Left kidney (tissue), 2 donors: ENCODE data around the gene ZNF648. TPM values are rescaled to one million over a fixed set of nuclear protein-coding genes. Genes with fewer than 3 reads are reported as not detected.
"Not testable (repeated sequence)": the region's sequence is repeated elsewhere in the genome, so short reads cannot be mapped to it uniquely, and the experiment has no call there.

Experiments used
- DNase-seq: peaks from one replicate; pipeline ENCODE4 v3.0.0-alpha.2; 2013
- polyA plus RNA-seq: library from polyadenylated mRNA; unstranded; fragments of 120-200 nt; gene quantifications from one replicate; pipeline ENCODE4 v1.2.1, GENCODE V29; 2013; ENCODE audit not compliant: insufficient read length

ZNF648 gene
- polyA plus RNA-seq, 1 donor = 0.63 TPM

GRCh38 chr1:182069028-182069466 lies 7.5 kb upstream of the ZNF648 start:
- DNase-seq = peak; percentile 67

- DNase-seq = no peak
Measured at GRCh38 chr1:182066934-182067333, 5.4 kb upstream of the ZNF648 start.

GRCh38 chr1:182065126-182065845 lies 3.8 kb upstream of the ZNF648 start:
- no peak for DNase-seq

GRCh38 chr1:182064611-182065010 lies 3.1 kb upstream of the ZNF648 start:
- DNase-seq = no peak

- no peak for DNase-seq
Measured at GRCh38 chr1:182062223-182062622, 711 bp upstream of the ZNF648 start.

GRCh38 chr1:182060877-182061276 lies 635 bp downstream of the ZNF648 start:
- no peak for DNase-seq

GRCh38 chr1:182059936-182060335 lies 1.6 kb downstream of the ZNF648 start:
- DNase-seq = no peak

- peak; percentile 12 for DNase-seq
Measured at GRCh38 chr1:182056601-182057366, 4.7 kb downstream of the ZNF648 start.

GRCh38 chr1:182054698-182055326 lies 6.7 kb downstream of the ZNF648 start:
- DNase-seq = peak; percentile 26

GRCh38 chr1:182052355-182052754 lies 9.2 kb downstream of the ZNF648 start:
- DNase-seq = no peak

- no peak for DNase-seq
Measured at GRCh38 chr1:182051938-182052337, 9.6 kb downstream of the ZNF648 start.

- no peak for DNase-seq
Measured at GRCh38 chr1:182050481-182051448, 10.7 kb downstream of the ZNF648 start.

GRCh38 chr1:182048562-182048961 lies 12.9 kb downstream of the ZNF648 start:
- no peak for DNase-seq

GRCh38 chr1:182046763-182047162 lies 14.7 kb downstream of the ZNF648 start:
- DNase-seq = no peak

- not testable (repeated sequence) for DNase-seq
Measured at GRCh38 chr1:182045481-182045880, 16.0 kb downstream of the ZNF648 start.

- no peak for DNase-seq
Measured at GRCh38 chr1:182041615-182042014, 19.9 kb downstream of the ZNF648 start.

- no peak for DNase-seq
Measured at GRCh38 chr1:182038220-182038619, 23.3 kb downstream of the ZNF648 start.

GRCh38 chr1:182035097-182035770 lies 26.3 kb downstream of the ZNF648 start:
- DNase-seq = no peak

GRCh38 chr1:182032251-182032650 lies 29.3 kb downstream of the ZNF648 start:
- no peak for DNase-seq

GRCh38 chr1:182029379-182030331 lies 31.9 kb downstream of the ZNF648 start:
- peak; percentile 98 for DNase-seq
